Esophagus muscularis mucosa (tissue), 2 donors: ENCODE results near the gene RBFOX2.

Experiments
- POLR2A ChIP-seq: fragments of 450-650 bp; IDR thresholded peaks from one replicate; pipeline ENCODE4 v1.6.1; 2017; ENCODE audit warnings: antibody characterized with exemption, moderate library complexity, mild to moderate bottlenecking, low read depth
- POLR2AphosphoS5 ChIP-seq, 2 donors: sonication (generic); formaldehyde crosslinking; IDR thresholded peaks; one replicate each; pipeline ENCODE4 v1.6.1; 2017; ENCODE audit warnings: antibody characterized with exemption in 2 of 2

- TF ChIP-seq POLR2A (no peak), POLR2AphosphoS5 (IDR thresholded peaks at IDR 0.05) (no peak)
Observed at GRCh38 chr22:35988030-35988429, 40.6 kb downstream of the RBFOX2 start.
